Uterus (tissue), 4 donors: ENCODE results near the gene UPK1B. TPM values are rescaled to one million over a fixed set of nuclear protein-coding genes. Genes with fewer than 3 reads are reported as not detected.

Source experiments
- DNase-seq, 2 donors: peaks; one replicate each; pipeline ENCODE4 v3.0.0-alpha.2; 2019 to 2020
- H3K27ac ChIP-seq, 2 donors: fragments of 200-600 bp; sonication (generic); 1 replicate in 1 of 2; 2 replicates in 1 of 2; pipeline ENCODE4 v1.5.1; 2016 to 2018
- H3K27me3 ChIP-seq, 2 donors: fragments of 200-600 bp; sonication (generic); one replicate each; pipeline ENCODE4 v1.5.1; 2018 to 2019; ENCODE audit warnings: control low read depth in 1 of 2
- H3K36me3 ChIP-seq, 2 donors: fragments of 200-600 bp; sonication (generic); one replicate each; pipeline ENCODE4 v1.5.1; 2019; ENCODE audit warnings: control low read depth in 1 of 2
- H3K4me1 ChIP-seq, 2 donors: fragments of 200-600 bp; sonication (generic); one replicate each; pipeline ENCODE4 v1.5.1; 2018 to 2019; ENCODE audit warnings: control low read depth in 1 of 2
- H3K4me3 ChIP-seq, 2 donors: fragments of 200-600 bp; sonication (generic); 1 replicate in 1 of 2; 2 replicates in 1 of 2; pipeline ENCODE4 v1.5.1; 2018 to 2019; ENCODE audit warnings: mild to moderate bottlenecking in 1 of 2
- H3K9me3 ChIP-seq, 2 donors: fragments of 200-600 bp; sonication (generic); one replicate each; pipeline ENCODE4 v1.5.1; 2019; ENCODE audit warnings: control low read depth in 1 of 2
- POLR2A ChIP-seq, 2 donors: fragments of 450-650 bp; IDR thresholded peaks; one replicate each; pipeline ENCODE4 v1.6.1; 2016; ENCODE audit warnings: antibody characterized with exemption in 2 of 2, mild to moderate bottlenecking in 1 of 2, moderate library complexity in 1 of 2
- intact Hi-C: fragments of 100-400 bp; cut with DNase I; formaldehyde crosslinking; loops from one replicate; pipeline ENCODE4 v1.15.1; 2023; ENCODE audit warnings: low total_unique reads
- total RNA-seq, 4 donors: library from RNA; depleted of rRNA in 3 of 4; stranded (reverse); fragments of >200 nt in 3 of 4; gene quantifications; one replicate each; pipeline versions ENCODE4 v1.1.0 to v1.2.4, GENCODE V29; 2014 to 2023
- TF ChIP-seq, protein P1 (sequence below), 4 experiments: fragments of 200-600 bp in 2 of 4; fragments of 450-650 bp in 2 of 4; sonication (generic) in 2 of 4; IDR thresholded peaks; one replicate each; pipeline ENCODE4 v1.5.1; 2016 to 2019; ENCODE audit warnings: antibody characterized with exemption in 4 of 4, mild to moderate bottlenecking in 2 of 4, moderate library complexity in 1 of 4
- donor health status: DM: yes; HTN: yes; CAD: no.

Gene UPK1B
- total RNA-seq, 4 donors from 2014 or later, result 0.30 TPM; not detected in 3

DNA sequence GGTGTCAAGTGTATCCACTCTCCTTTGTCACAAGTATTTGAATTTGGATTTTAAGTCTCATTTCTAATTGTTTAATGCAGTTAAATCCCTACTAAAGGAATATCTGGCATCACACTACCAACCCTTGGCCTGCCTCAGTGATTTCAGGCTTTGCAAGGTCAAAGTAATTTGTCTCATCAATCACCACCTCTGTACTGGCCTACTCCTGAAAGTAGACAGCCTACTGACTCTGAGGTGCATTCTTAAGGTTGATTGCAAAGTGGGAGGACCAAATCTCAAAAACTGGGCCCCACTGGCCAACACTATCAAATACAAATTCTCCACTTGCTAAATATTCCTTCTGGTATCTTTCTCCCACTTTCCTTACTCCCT is 28.3 kb upstream of the UPK1B start:
- Histone ChIP-seq H3K4me3 (no peak overlapping the region), H3K36me3 (no peaks in the 10 kb centered on the region), H3K27me3 (no peaks in the 10 kb centered on the region), H3K27ac (no peak overlapping the region), H3K9me3 (no peaks in the 10 kb centered on the region), H3K4me1 (no peaks in the 10 kb centered on the region)
- no peak for DNase-seq
- TF ChIP-seq POLR2A (IDR thresholded peaks at IDR 0.05), result no peak
- TF ChIP-seq, protein P1, sequence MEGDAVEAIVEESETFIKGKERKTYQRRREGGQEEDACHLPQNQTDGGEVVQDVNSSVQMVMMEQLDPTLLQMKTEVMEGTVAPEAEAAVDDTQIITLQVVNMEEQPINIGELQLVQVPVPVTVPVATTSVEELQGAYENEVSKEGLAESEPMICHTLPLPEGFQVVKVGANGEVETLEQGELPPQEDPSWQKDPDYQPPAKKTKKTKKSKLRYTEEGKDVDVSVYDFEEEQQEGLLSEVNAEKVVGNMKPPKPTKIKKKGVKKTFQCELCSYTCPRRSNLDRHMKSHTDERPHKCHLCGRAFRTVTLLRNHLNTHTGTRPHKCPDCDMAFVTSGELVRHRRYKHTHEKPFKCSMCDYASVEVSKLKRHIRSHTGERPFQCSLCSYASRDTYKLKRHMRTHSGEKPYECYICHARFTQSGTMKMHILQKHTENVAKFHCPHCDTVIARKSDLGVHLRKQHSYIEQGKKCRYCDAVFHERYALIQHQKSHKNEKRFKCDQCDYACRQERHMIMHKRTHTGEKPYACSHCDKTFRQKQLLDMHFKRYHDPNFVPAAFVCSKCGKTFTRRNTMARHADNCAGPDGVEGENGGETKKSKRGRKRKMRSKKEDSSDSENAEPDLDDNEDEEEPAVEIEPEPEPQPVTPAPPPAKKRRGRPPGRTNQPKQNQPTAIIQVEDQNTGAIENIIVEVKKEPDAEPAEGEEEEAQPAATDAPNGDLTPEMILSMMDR (IDR thresholded peaks at IDR 0.05), result no peak
- intact Hi-C loops, result no loop called here

- Histone ChIP-seq H3K9me3 (no peaks in the 10 kb centered on the region), H3K27me3 (no peaks in the 10 kb centered on the region), H3K4me3 (no peak within 1 kb of the TSS), H3K27ac (no peak within 1 kb of the TSS), H3K4me1 (no peaks in the 10 kb centered on the region), H3K36me3 (no peaks in the 10 kb centered on the region)
- intact Hi-C loops, result no loop called here
- no peak for DNase-seq
- TF ChIP-seq POLR2A (IDR thresholded peaks at IDR 0.05), result no peak
- TF ChIP-seq, protein P1 (IDR thresholded peaks at IDR 0.05), result peak in 1 of 4 experiments; percentile 14
Measured at GRCh38 chr3:119145500-119146167, 27.8 kb upstream of the UPK1B start, which contains the start of gene TEX55. Gene TEX55, plus strand, starts transcription at chr3:119146165. Its CDS starts 25 bp downstream, at chr3:119146190.

DNA sequence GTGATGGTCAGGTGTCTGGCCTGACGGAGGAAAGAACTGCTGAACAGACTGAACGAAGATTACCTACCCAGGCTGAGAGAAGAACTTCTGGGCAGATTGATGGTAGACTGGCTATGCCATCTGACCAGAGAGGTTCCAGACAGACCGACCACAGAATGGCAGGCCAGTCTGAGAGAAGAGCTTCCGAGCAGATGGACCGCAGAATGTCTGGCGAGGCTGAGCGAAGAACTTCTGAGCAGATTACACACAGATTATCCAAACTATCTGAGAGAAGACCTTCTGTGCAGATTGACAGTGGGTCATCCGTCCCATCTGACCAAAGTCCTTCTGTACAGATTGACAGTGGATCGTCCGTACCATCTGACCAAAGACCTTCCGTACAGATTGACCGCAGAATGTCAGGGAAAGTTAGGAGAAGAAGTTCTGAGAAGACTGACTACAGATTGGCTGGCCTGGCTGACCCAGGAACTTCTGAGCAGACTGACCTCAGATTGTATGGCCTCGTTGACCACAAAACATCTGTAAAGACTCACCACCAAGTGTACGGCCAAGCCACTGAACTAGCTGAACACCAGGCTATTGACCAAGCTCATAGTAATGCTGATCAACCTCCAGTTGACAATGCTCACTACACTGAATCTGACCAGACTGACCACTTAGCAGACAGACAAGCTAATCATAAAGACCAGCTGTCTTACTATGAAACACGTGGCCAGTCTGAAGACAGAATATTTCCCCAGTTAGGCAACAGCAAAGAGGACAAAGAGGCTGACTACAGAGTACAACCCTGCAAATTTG is 26.6 kb upstream of the UPK1B start:
- TF ChIP-seq, protein P1 (IDR thresholded peaks at IDR 0.05), result no peak
- TF ChIP-seq POLR2A (IDR thresholded peaks at IDR 0.05), result no peak
- no peak for DNase-seq
- Histone ChIP-seq H3K4me3 (no peak overlapping the region), H3K27ac (no peak overlapping the region), H3K9me3 (no peaks in the 10 kb centered on the region), H3K4me1 (no peaks in the 10 kb centered on the region), H3K36me3 (no peaks in the 10 kb centered on the region), H3K27me3 (no peaks in the 10 kb centered on the region)
- intact Hi-C loops, result no loop called here

GRCh38 chr3:119147494-119147893 is 25.9 kb upstream of the UPK1B start:
- intact Hi-C loops, result no loop called here
- Histone ChIP-seq H3K4me1 (no peaks in the 10 kb centered on the region), H3K36me3 (no peaks in the 10 kb centered on the region), H3K4me3 (no peak overlapping the region), H3K27ac (no peak overlapping the region), H3K27me3 (no peaks in the 10 kb centered on the region), H3K9me3 (no peaks in the 10 kb centered on the region)
- no peak for DNase-seq
- no peak for TF ChIP-seq POLR2A (IDR thresholded peaks at IDR 0.05)
- TF ChIP-seq, protein P1 (IDR thresholded peaks at IDR 0.05), result no peak
